Measurements from ENCODE around the gene KIF13A. TPM values are rescaled to one million over a fixed set of nuclear protein-coding genes. Genes with fewer than 3 reads are reported as not detected.
"Not testable (repeated sequence)": the region's sequence is repeated elsewhere in the genome, so short reads cannot be mapped to it uniquely, and the experiment has no call there.

The KIF13A gene
- total and polyA plus RNA-seq, 12 donors, result 16.7 to 198 (median 97.8) TPM

- Histone ChIP-seq H3K27ac (no peak overlapping the region), H3K9me3 (peaks cover 0 to 2% (median 0%) of the 10 kb centered on the region in 11 donors), H3K36me3 (no peaks in the 10 kb centered on the region), H3K27me3 (no peaks in the 10 kb centered on the region), H3K4me3 (no peak overlapping the region), H3K4me1 (peaks cover 0 to 14% (median 0%) of the 10 kb centered on the region in 9 donors)
- WGBS, 2 donors, result 51 to 54% methylated on average over 11 of the region's 11 CpGs
- intact Hi-C loops (cut with DNase I), result no loop called here
- DNase-seq (no peak), ATAC-seq (no peak)
- no peak for TF ChIP-seq CTCF (IDR thresholded peaks at IDR 0.05)
Measured at GRCh38 chr6:17744019-17744756, 243.2 kb downstream of the KIF13A start.

DNA sequence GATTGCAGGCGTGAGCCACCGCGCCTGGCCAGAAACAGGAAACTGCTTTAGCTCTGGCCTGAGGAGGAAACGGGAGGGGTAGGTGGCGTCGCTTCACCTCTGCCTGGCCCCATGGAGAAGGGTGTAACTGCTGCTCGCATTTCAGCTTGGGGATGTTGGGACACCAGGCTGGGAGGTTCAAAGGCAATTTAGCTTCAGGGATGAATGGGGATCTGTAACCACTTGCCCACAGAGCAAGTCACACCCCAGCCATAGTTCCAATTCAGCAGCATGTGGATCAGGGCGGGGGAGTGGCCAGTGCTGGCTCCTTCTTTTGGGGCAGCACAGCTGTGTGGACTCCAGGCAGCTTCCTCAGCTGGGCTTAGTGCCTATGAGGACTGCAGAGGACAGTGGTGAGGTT lies 245.9 kb downstream of the KIF13A start:
- DNase-seq, result no peak
- intact Hi-C loops (cut with DNase I), result no loop called here

GRCh38 chr6:17740559-17741220 lies 246.7 kb downstream of the KIF13A start:
- intact Hi-C loops (cut with DNase I), result no loop called here
- H3K4me1 ChIP-seq, result peaks cover 0 to 14% (median 0%) of the 10 kb centered on the region in 9 donors
- H3K27ac ChIP-seq, result no peak overlapping the region
- ATAC-seq, result peak in 1 of 8 donors; percentile 19
- no peak for DNase-seq
- H3K27me3 ChIP-seq, result no peaks in the 10 kb centered on the region
- no peak overlapping the region for H3K4me3 ChIP-seq
- 52 to 62% methylated on average over 5 of the region's 5 CpGs for WGBS, 2 donors
- peaks cover 0 to 31% (median 17%) of the 10 kb centered on the region in 11 donors for H3K9me3 ChIP-seq
- H3K36me3 ChIP-seq, result no peaks in the 10 kb centered on the region
- no peak for TF ChIP-seq CTCF (IDR thresholded peaks at IDR 0.05)

More for the DNA sequence above, 245.9 kb downstream of the KIF13A start:
- Histone ChIP-seq H3K4me1 (peaks cover 0 to 14% (median 0%) of the 10 kb centered on the region in 9 donors), H3K9me3 (peaks cover 0 to 29% (median 17%) of the 10 kb centered on the region in 11 donors), H3K27ac (no peak overlapping the region), H3K36me3 (no peaks in the 10 kb centered on the region), H3K27me3 (no peaks in the 10 kb centered on the region), H3K4me3 (no peak overlapping the region)
- peak in 2 of 8 donors; percentile 33 to 52 for ATAC-seq
- no peak for TF ChIP-seq CTCF (IDR thresholded peaks at IDR 0.05)
- 56 to 59% methylated on average over 8 of the region's 8 CpGs for WGBS, 2 donors

- TF ChIP-seq CTCF (IDR thresholded peaks at IDR 0.05), result no peak
- 86 to 90% methylated on average over 1 of the region's 1 CpG for WGBS, 2 donors
- ATAC-seq, result no peak
- Histone ChIP-seq H3K27ac (no peak overlapping the region), H3K9me3 (peaks cover 0 to 31% (median 17%) of the 10 kb centered on the region in 11 donors), H3K4me3 (no peak overlapping the region), H3K27me3 (no peaks in the 10 kb centered on the region), H3K36me3 (no peaks in the 10 kb centered on the region), H3K4me1 (peaks cover 0 to 14% (median 0%) of the 10 kb centered on the region in 9 donors)
- intact Hi-C loops (cut with DNase I), result no loop called here
- DNase-seq, result no peak
Measured at GRCh38 chr6:17737704-17738252, 249.7 kb downstream of the KIF13A start.

DNA sequence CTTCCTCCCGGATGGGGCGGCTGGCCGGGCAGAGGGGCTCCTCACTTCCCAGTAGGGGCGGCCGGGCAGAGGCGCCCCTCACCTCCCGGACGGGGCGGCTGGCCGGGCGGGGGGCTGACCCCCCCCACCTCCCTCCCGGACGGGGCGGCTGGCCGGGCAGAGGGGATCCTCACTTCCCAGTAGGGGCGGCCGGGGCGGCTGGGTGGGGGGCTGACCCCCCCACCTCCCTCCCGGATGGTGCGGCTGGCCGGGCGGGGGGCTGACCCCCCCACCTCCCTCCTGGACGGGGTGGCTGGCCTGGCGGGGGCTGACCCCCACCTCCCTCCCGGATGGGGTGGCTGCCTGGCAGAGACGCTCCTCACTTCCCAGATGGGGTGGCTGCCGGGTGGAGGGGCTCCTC lies 252.1 kb downstream of the KIF13A start:
- H3K27ac ChIP-seq; H3K36me3 ChIP-seq; H3K27me3 ChIP-seq; ATAC-seq; H3K4me3 ChIP-seq; H3K4me1 ChIP-seq; DNase-seq; intact Hi-C loops (cut with DNase I): not testable (repeated sequence)
- 93 to 96% methylated on average over 4 to 20 of the region's 27 CpGs for WGBS, 2 donors
- H3K9me3 ChIP-seq, result peaks cover 0 to 31% (median 17%) of the 10 kb centered on the region in 11 donors
